HL-60 (cell line): ENCODE results near the gene KIAA1217.

ENCODE experiments used
- DNase-seq, 2 experiments: peaks; one replicate each; pipeline ENCODE4 v3.0.0-alpha.2; 2010 to 2020; ENCODE audit warnings: low read depth in 1 of 2, low spot score in 1 of 2
- H3K27ac ChIP-seq: fragments of 250-450 bp; sonication (Bioruptor Pico); replicated peaks from 2 replicates; pipeline ENCODE4 v1.5.1; 2020; ENCODE audit warnings: mild to moderate bottlenecking, moderate library complexity
- H3K27me3 ChIP-seq: fragments of 250-450 bp; sonication (Bioruptor Pico); 2 replicates; pipeline ENCODE4 v1.5.1; 2021; ENCODE audit warnings: mild to moderate bottlenecking, moderate library complexity; ENCODE audit not compliant: insufficient read depth, poor library complexity, severe bottlenecking
- H3K4me3 ChIP-seq: replicated peaks from 2 replicates; pipeline ENCODE4 v1.5.1; 2011; ENCODE audit warnings: mild to moderate bottlenecking, control low read depth, low read length; ENCODE audit not compliant: insufficient read depth
- CTCF ChIP-seq: IDR thresholded peaks from one replicate; pipeline ENCODE4 v1.5.1; 2011; ENCODE audit warnings: low read length, control low read depth, inconsistent platforms; ENCODE audit not compliant: insufficient read depth
- GABPA ChIP-seq: IDR thresholded peaks from 2 replicates; pipeline ENCODE4 v1.6.1; 2012; ENCODE audit warnings: low read depth
- POLR2AphosphoS5 ChIP-seq: IDR thresholded peaks from 2 replicates; pipeline ENCODE4 v1.6.1; 2012; ENCODE audit warnings: low read depth
- REST ChIP-seq: IDR thresholded peaks from 2 replicates; pipeline ENCODE4 v1.6.1; 2012; ENCODE audit warnings: low read depth; ENCODE audit not compliant: insufficient replicate concordance
- SPI1 ChIP-seq: IDR thresholded peaks from 2 replicates; pipeline ENCODE4 v1.6.1; 2012; ENCODE audit warnings: low read depth, mild to moderate bottlenecking, borderline replicate concordance

Gene KIAA1217

GRCh38 chr10:24376731-24377130 lies 167.8 kb downstream of the KIAA1217 start:
- H3K27ac ChIP-seq, result no peak overlapping the region
- no peak for DNase-seq
- TF ChIP-seq REST, result no peak
- no peak for TF ChIP-seq CTCF
- no peak for TF ChIP-seq GABPA
- H3K27me3 ChIP-seq, result no peaks in the 10 kb centered on the region
- H3K4me3 ChIP-seq, result no peak overlapping the region

- H3K27me3 ChIP-seq, result no peaks in the 10 kb centered on the region
- no peak overlapping the region for H3K27ac ChIP-seq
- no peak overlapping the region for H3K4me3 ChIP-seq
- DNase-seq, result no peak
- TF ChIP-seq SPI1 (no peak), GABPA (no peak), REST (no peak), POLR2AphosphoS5 (no peak), CTCF (no peak)
Observed at GRCh38 chr10:24378126-24378920, 169.4 kb downstream of the KIAA1217 start.

GRCh38 chr10:24381235-24382010 lies 172.5 kb downstream of the KIAA1217 start:
- H3K4me3 ChIP-seq, result no peak overlapping the region
- no peak overlapping the region for H3K27ac ChIP-seq
- TF ChIP-seq SPI1, result no peak
- TF ChIP-seq GABPA, result no peak
- TF ChIP-seq CTCF, result no peak
- no peak for TF ChIP-seq POLR2AphosphoS5
- DNase-seq, result no peak
- no peaks in the 10 kb centered on the region for H3K27me3 ChIP-seq
